ENCODE results near the gene TEX22. TPM values are rescaled to one million over a fixed set of nuclear protein-coding genes. Genes with fewer than 3 reads are reported as not detected.
A peak's percentile ranks its signal among the peaks of the same experiment; 100 is the strongest.

TEX22 gene
- total RNA-seq, 1 experiment from 2014 or later = 2.6 TPM

DNA sequence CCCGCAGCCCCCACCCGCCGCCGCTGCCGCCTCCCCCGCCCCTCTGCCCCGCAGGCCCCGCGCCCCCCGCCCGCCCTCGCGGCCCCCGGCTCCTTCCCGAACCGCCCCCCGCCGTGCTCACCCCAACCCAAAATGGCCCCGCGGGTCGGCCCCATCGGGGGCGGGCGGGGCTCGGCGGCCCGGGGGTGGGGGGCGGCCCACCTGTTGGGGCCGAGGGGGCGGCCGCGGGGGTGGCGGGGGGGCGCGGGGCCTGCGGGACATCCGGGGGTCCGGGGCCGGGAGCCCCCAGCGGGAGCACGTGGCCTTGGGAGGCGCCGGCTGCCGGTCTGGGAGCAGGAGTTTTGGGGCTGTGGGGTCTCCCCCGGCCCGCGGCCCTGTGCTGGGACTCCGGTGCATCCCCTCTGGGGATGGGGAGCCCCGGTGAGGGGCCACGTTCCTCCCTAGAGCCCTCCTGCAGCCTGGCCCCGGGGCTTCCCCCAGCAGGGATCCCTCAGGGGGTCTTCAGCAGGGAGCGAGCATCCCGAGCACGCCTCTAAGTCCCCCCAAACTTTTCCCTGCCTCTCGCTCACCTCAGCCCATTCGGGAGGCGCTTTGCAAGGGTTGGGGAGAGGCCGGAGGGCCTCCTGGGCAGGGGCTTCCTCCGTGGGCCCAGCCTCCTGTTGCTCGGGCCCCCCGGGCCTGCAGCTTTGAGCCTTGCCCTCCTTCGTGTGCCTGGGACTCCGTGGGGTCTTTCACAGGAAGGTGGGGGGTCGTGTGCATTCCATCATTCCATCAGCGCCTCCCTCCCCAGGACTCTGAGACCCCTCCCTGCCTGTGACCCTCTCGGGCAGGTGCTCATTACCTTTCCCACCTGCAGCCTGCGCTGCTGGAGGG is 22.0 kb downstream of the TEX22 start:
- peak overlapping the region; percentile 94 for H3K4me3 ChIP-seq
- no peak for DNase-seq
- H3K27me3 ChIP-seq (ENCODE audit: insufficient read depth, low read depth) = no peaks in the 10 kb centered on the region
- no TSS peak for BruUV-seq (replicated peaks)
- intact Hi-C loops (cut with micrococcal nuclease; ENCODE audit: unreplicated experiment) = no loop called here
- H3K36me3 ChIP-seq (ENCODE audit: low read depth) = no peaks in the 10 kb centered on the region
- peaks cover 57% of the 10 kb centered on the region for H3K79me2 ChIP-seq (ENCODE audit: low read depth)
- no peaks in the 10 kb centered on the region for H3K9me2 ChIP-seq (ENCODE audit: insufficient read depth)
- H3K4me1 ChIP-seq (replicated peaks; ENCODE audit: insufficient read depth) = peaks cover 18% of the 10 kb centered on the region; the same call in 1 of the 2 replicates
- H4K20me1 ChIP-seq (ENCODE audit: insufficient read depth) = peaks cover 33% of the 10 kb centered on the region
- H3K4me2 ChIP-seq = peak overlapping the region; percentile 83
- no peak overlapping the region for H2AFZ ChIP-seq
- no peaks in the 10 kb centered on the region for H3K9me3 ChIP-seq (ENCODE audit: insufficient read depth, low read depth)
- peaks cover 21% of the 10 kb centered on the region for H3F3A ChIP-seq (ENCODE audit: insufficient read depth, low read depth)
- ChIA-PET POLR2A (ENCODE audit: unreplicated experiment) (no interaction called here), CTCF (no interaction called here)
- TF ChIP-seq CTCF (conservative IDR thresholded peaks at IDR 0.05) = no peak
- TF ChIP-seq EZH2 (IDR thresholded peaks at IDR 0.05; ENCODE audit: low read depth) = no peak
- H3K27ac ChIP-seq = no peak overlapping the region

GRCh38 chr14:105420974-105421674 is 22.8 kb downstream of the TEX22 start:
- peaks cover 13% of the 10 kb centered on the region for H3F3A ChIP-seq (ENCODE audit: insufficient read depth, low read depth)
- CTCF ChIA-PET = no interaction called here
- no peaks in the 10 kb centered on the region for H3K9me2 ChIP-seq (ENCODE audit: insufficient read depth)
- H3K27ac ChIP-seq = no peak overlapping the region
- no peaks in the 10 kb centered on the region for H3K36me3 ChIP-seq (ENCODE audit: low read depth)
- peak overlapping the region; percentile 83 for H3K4me2 ChIP-seq
- BruUV-seq (replicated peaks) = TSS peak; percentile 27
- no peaks in the 10 kb centered on the region for H3K27me3 ChIP-seq (ENCODE audit: insufficient read depth, low read depth)
- peak overlapping the region; percentile 94 for H3K4me3 ChIP-seq
- peaks cover 35% of the 10 kb centered on the region for H4K20me1 ChIP-seq (ENCODE audit: insufficient read depth)
- no peaks in the 10 kb centered on the region for H3K9me3 ChIP-seq (ENCODE audit: insufficient read depth, low read depth)
- H2AFZ ChIP-seq = no peak overlapping the region
- H3K4me1 ChIP-seq (replicated peaks; ENCODE audit: insufficient read depth) = peaks cover 18% of the 10 kb centered on the region; the same call in 1 of the 2 replicates
- POLR2A ChIA-PET (ENCODE audit: unreplicated experiment) = no interaction called here
- no peak for TF ChIP-seq CTCF (conservative IDR thresholded peaks at IDR 0.05)
- TF ChIP-seq EZH2 (IDR thresholded peaks at IDR 0.05; ENCODE audit: low read depth) = no peak
- peaks cover 63% of the 10 kb centered on the region for H3K79me2 ChIP-seq (ENCODE audit: low read depth)
- no peak for DNase-seq
- intact Hi-C loops (cut with micrococcal nuclease; ENCODE audit: unreplicated experiment) = no loop called here

- Histone ChIP-seq H3K9me2 (ENCODE audit: insufficient read depth) (no peaks in the 10 kb centered on the region), H3K36me3 (ENCODE audit: low read depth) (no peaks in the 10 kb centered on the region), H3K4me3 (no peak overlapping the region), H3K79me2 (ENCODE audit: low read depth) (peaks cover 71% of the 10 kb centered on the region), H3K9me3 (ENCODE audit: insufficient read depth, low read depth) (no peaks in the 10 kb centered on the region), H3K4me1 (replicated peaks; ENCODE audit: insufficient read depth) (peaks cover 18% of the 10 kb centered on the region; the same call in 1 of the 2 replicates), H3K27ac (no peak overlapping the region), H3K4me2 (peak overlapping the region; percentile 83), H2AFZ (no peak overlapping the region), H4K20me1 (ENCODE audit: insufficient read depth) (peaks cover 43% of the 10 kb centered on the region), H3F3A (ENCODE audit: insufficient read depth, low read depth) (peaks cover 8% of the 10 kb centered on the region; the same call in 1 of the 2 replicates), H3K27me3 (ENCODE audit: insufficient read depth, low read depth) (no peaks in the 10 kb centered on the region)
- intact Hi-C loops (cut with micrococcal nuclease; ENCODE audit: unreplicated experiment) = no loop called here
- TF ChIP-seq CTCF (conservative IDR thresholded peaks at IDR 0.05) = no peak
- TF ChIP-seq EZH2 (IDR thresholded peaks at IDR 0.05; ENCODE audit: low read depth) = no peak
- BruUV-seq (replicated peaks) = no TSS peak
- ChIA-PET CTCF (no interaction called here), POLR2A (ENCODE audit: unreplicated experiment) (no interaction called here)
- DNase-seq = no peak
Measured at GRCh38 chr14:105421723-105422615, 23.6 kb downstream of the TEX22 start.

Measured in PC-9 (cell line).